Sigmoid colon (tissue), 4 donors: Measurements from ENCODE around the gene EFHD1.

Experiments
- POLR2A ChIP-seq, 2 donors: fragments of 450-650 bp; IDR thresholded peaks; one replicate each; pipeline ENCODE4 v1.6.1; 2016; ENCODE audit warnings: antibody characterized with exemption in 2 of 2, mild to moderate bottlenecking in 2 of 2, moderate library complexity in 2 of 2
- POLR2AphosphoS5 ChIP-seq, 4 donors: sonication (generic); formaldehyde crosslinking; IDR thresholded peaks; one replicate each; pipeline ENCODE4 v1.6.1; 2017; ENCODE audit warnings: antibody characterized with exemption in 4 of 4
- TF ChIP-seq, protein P1 (sequence below), 4 experiments: fragments of 450-650 bp in 3 of 4; fragments of 200-600 bp in 1 of 4; IDR thresholded peaks; one replicate each; pipeline ENCODE4 v1.5.1; 2016 to 2019; ENCODE audit warnings: antibody characterized with exemption in 4 of 4, mild to moderate bottlenecking in 3 of 4, moderate library complexity in 2 of 4

GRCh38 chr2:232652505-232652851, 19.1 kb downstream of the EFHD1 start:
- TF ChIP-seq, protein P1, sequence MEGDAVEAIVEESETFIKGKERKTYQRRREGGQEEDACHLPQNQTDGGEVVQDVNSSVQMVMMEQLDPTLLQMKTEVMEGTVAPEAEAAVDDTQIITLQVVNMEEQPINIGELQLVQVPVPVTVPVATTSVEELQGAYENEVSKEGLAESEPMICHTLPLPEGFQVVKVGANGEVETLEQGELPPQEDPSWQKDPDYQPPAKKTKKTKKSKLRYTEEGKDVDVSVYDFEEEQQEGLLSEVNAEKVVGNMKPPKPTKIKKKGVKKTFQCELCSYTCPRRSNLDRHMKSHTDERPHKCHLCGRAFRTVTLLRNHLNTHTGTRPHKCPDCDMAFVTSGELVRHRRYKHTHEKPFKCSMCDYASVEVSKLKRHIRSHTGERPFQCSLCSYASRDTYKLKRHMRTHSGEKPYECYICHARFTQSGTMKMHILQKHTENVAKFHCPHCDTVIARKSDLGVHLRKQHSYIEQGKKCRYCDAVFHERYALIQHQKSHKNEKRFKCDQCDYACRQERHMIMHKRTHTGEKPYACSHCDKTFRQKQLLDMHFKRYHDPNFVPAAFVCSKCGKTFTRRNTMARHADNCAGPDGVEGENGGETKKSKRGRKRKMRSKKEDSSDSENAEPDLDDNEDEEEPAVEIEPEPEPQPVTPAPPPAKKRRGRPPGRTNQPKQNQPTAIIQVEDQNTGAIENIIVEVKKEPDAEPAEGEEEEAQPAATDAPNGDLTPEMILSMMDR (IDR thresholded peaks at IDR 0.05) = no peak
- TF ChIP-seq POLR2A (IDR thresholded peaks at IDR 0.05) (no peak), POLR2AphosphoS5 (IDR thresholded peaks at IDR 0.05) (no peak)
